ENCODE measurements around the gene TMEM214. TPM values are rescaled to one million over a fixed set of nuclear protein-coding genes. Genes with fewer than 3 reads are reported as not detected.

TMEM214 gene
- total RNA-seq, 1 experiment from 2014 or later: 85.0 TPM

DNA sequence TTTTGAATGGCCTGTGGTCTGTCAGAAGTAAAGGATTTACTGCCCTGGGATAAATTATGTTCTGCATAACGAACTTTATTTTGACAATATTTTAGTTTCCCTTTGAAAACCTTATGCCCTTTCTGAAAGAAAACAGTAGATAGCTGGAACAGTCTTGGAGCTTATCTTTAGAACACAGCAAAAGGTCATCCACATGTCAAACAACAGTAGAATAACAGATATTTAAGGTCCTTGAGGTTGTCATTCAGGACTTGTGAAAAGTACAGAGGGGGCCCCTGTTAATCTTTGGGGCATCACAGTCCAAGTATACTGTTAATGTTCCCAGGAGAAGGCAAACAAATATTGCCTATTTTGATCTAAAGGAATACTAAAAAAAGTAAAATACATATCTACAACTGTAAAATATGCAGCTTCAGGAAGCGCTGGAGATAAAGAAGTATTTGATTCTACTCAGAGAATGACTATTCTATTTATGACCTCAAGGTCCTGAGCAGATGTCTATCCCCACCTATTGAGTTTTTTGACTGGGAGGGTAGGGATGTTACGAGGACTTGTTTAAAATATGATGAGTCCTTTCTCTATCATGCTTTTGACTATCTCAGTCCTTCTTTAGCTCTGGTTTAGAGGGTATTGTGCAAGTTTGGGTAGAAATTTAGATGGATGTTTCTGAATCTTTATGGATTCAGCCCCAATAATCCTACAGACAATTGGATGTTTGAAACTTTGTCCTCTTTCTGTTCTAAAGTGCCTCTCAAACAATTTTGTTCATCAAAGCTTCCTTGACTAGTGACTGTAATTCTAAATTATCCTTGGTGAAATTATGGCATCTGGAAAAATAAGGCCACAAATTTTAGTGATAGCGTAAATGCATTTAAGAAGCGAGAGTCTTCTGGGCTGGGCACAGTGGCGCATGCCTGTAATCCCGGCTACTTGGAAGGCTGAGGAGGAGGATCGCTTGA, 25.1 kb upstream of the TMEM214 start:
- H3K27me3 ChIP-seq (replicated peaks; ENCODE audit: control insufficient read depth, insufficient read depth, low read length): no peaks in the 10 kb centered on the region
- H3K4me1 ChIP-seq: peaks cover 20% of the 10 kb centered on the region
- ChIA-PET POLR2A (interaction anchor here (0.6 kb wide), 1 partner anchor 602 kb away, joined by 3 read pairs; no protein-coding TSS in a partner anchor), CTCF (no interaction called here)
- Mint-ChIP-seq H3K4me1 (ENCODE audit: low read depth, unreplicated experiment) (peaks cover 21% of the 10 kb centered on the region), H3K4me3 (ENCODE audit: unreplicated experiment) (no peak overlapping the region), H3K27me3 (ENCODE audit: insufficient read depth, unreplicated experiment) (no peaks in the 10 kb centered on the region), H3K36me3 (ENCODE audit: insufficient read depth, unreplicated experiment) (peaks cover 5% of the 10 kb centered on the region), H3K9me3 (ENCODE audit: unreplicated experiment) (no peaks in the 10 kb centered on the region), H3K27ac (ENCODE audit: unreplicated experiment) (no peak overlapping the region)
- no peak overlapping the region for H3K4me3 ChIP-seq (ENCODE audit: low read depth, low read length)
- no peaks in the 10 kb centered on the region for H3K9me3 ChIP-seq
- DNase-seq: no peak
- H3K36me3 ChIP-seq (ENCODE audit: control insufficient read depth, insufficient read depth, low read length): no peaks in the 10 kb centered on the region
- no TSS peak for BruUV-seq (replicated peaks)
- intact Hi-C loops (cut with micrococcal nuclease; ENCODE audit: unreplicated experiment): no loop called here
- TF ChIP-seq, protein P1, sequence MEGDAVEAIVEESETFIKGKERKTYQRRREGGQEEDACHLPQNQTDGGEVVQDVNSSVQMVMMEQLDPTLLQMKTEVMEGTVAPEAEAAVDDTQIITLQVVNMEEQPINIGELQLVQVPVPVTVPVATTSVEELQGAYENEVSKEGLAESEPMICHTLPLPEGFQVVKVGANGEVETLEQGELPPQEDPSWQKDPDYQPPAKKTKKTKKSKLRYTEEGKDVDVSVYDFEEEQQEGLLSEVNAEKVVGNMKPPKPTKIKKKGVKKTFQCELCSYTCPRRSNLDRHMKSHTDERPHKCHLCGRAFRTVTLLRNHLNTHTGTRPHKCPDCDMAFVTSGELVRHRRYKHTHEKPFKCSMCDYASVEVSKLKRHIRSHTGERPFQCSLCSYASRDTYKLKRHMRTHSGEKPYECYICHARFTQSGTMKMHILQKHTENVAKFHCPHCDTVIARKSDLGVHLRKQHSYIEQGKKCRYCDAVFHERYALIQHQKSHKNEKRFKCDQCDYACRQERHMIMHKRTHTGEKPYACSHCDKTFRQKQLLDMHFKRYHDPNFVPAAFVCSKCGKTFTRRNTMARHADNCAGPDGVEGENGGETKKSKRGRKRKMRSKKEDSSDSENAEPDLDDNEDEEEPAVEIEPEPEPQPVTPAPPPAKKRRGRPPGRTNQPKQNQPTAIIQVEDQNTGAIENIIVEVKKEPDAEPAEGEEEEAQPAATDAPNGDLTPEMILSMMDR (IDR thresholded peaks at IDR 0.05; ENCODE audit: insufficient read depth in 1 of 2, low read depth in 1 of 2, low read length in 1 of 2, severe bottlenecking in 1 of 2, unreplicated experiment in 1 of 2): no peak

DNA sequence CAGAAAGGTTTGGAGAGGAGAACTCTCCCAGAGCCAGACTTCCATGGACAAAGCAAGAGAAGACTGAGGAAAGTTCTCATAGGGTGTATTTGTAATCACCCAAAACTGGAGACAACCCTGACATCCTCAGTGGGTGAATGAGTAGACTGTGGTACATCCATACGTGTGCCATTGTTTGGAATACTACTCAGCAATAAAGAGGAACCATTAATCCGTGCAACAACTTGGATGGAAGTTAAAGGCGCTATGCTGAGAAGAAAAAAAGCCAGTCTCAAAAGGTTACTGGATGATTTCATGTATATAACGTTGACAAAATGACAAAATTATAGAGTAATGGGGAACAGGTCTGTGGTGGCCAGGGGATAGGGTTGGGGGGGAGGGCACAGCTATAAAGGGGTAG, 24.1 kb upstream of the TMEM214 start:
- ChIA-PET POLR2A (no interaction called here), CTCF (no interaction called here)
- Mint-ChIP-seq H3K27ac (ENCODE audit: unreplicated experiment) (no peak overlapping the region), H3K4me3 (ENCODE audit: unreplicated experiment) (no peak overlapping the region), H3K9me3 (ENCODE audit: unreplicated experiment) (no peaks in the 10 kb centered on the region), H3K36me3 (ENCODE audit: insufficient read depth, unreplicated experiment) (peaks cover 5% of the 10 kb centered on the region), H3K27me3 (ENCODE audit: insufficient read depth, unreplicated experiment) (no peaks in the 10 kb centered on the region), H3K4me1 (ENCODE audit: low read depth, unreplicated experiment) (peaks cover 21% of the 10 kb centered on the region)
- no TSS peak for BruUV-seq (replicated peaks)
- TF ChIP-seq, protein P1 (IDR thresholded peaks at IDR 0.05; ENCODE audit: insufficient read depth in 1 of 2, low read depth in 1 of 2, low read length in 1 of 2, severe bottlenecking in 1 of 2, unreplicated experiment in 1 of 2): no peak
- H3K9me3 ChIP-seq: no peaks in the 10 kb centered on the region
- DNase-seq: no peak
- H3K4me3 ChIP-seq (ENCODE audit: low read depth, low read length): no peak overlapping the region
- intact Hi-C loops (cut with micrococcal nuclease; ENCODE audit: unreplicated experiment): no loop called here
- H3K4me1 ChIP-seq: peaks cover 20% of the 10 kb centered on the region
- no peaks in the 10 kb centered on the region for H3K36me3 ChIP-seq (ENCODE audit: control insufficient read depth, insufficient read depth, low read length)
- H3K27me3 ChIP-seq (replicated peaks; ENCODE audit: control insufficient read depth, insufficient read depth, low read length): no peaks in the 10 kb centered on the region

DNA sequence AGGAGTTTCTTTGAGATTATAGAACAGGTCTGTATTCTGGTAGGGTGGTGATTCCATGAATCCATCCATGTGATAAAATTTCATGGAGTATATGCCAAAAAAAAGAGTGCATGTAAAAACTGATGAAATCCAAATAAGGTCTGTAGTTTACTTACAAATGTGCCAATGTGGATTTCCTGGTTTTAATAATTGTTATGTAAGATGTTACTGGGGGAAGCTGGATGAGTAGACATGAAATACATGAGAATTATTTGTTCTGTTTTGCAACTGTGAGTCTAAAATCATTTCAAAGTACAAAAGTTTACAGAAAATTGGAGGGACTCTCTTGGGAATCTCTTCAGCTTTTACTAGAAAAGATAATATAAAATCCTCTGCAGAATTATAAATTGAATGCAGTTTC, 23.7 kb upstream of the TMEM214 start:
- intact Hi-C loops (cut with micrococcal nuclease; ENCODE audit: unreplicated experiment): no loop called here
- no peaks in the 10 kb centered on the region for H3K9me3 Mint-ChIP-seq (ENCODE audit: unreplicated experiment)
- Histone ChIP-seq H3K27me3 (replicated peaks; ENCODE audit: control insufficient read depth, insufficient read depth, low read length) (no peaks in the 10 kb centered on the region), H3K4me3 (ENCODE audit: low read depth, low read length) (no peak overlapping the region), H3K9me3 (no peaks in the 10 kb centered on the region), H3K36me3 (ENCODE audit: control insufficient read depth, insufficient read depth, low read length) (no peaks in the 10 kb centered on the region), H3K4me1 (peaks cover 20% of the 10 kb centered on the region)
- no peak for DNase-seq
- TF ChIP-seq, protein P1 (IDR thresholded peaks at IDR 0.05; ENCODE audit: insufficient read depth in 1 of 2, low read depth in 1 of 2, low read length in 1 of 2, severe bottlenecking in 1 of 2, unreplicated experiment in 1 of 2): no peak
- no peaks in the 10 kb centered on the region for H3K27me3 Mint-ChIP-seq (ENCODE audit: insufficient read depth, unreplicated experiment)
- BruUV-seq (replicated peaks): no TSS peak
- peaks cover 21% of the 10 kb centered on the region for H3K4me1 Mint-ChIP-seq (ENCODE audit: low read depth, unreplicated experiment)
- POLR2A ChIA-PET: no interaction called here
- H3K27ac Mint-ChIP-seq (ENCODE audit: unreplicated experiment): no peak overlapping the region
- H3K4me3 Mint-ChIP-seq (ENCODE audit: unreplicated experiment): no peak overlapping the region
- H3K36me3 Mint-ChIP-seq (ENCODE audit: insufficient read depth, unreplicated experiment): peaks cover 5% of the 10 kb centered on the region
- CTCF ChIA-PET: no interaction called here

All from Caco-2 (cell line).